Upper lobe of right lung (tissue), 1 donor: ENCODE data around the gene AP1S1. TPM values are rescaled to one million over a fixed set of nuclear protein-coding genes. Genes with fewer than 3 reads are reported as not detected.
"Not testable (repeated sequence)": the region's sequence is repeated elsewhere in the genome, so short reads cannot be mapped to it uniquely, and the experiment has no call there.

Source experiments
- ATAC-seq: fragments of 200-7000 bp; cut with Tn5 transposase; one replicate; pipeline ENCODE4 v1.9.1; 2020; ENCODE audit warnings: mild to moderate bottlenecking, moderate library complexity
- DNase-seq: peaks from one replicate; pipeline ENCODE4 v3.0.0-alpha.2; 2020
- H3K27ac ChIP-seq: fragments of 200-600 bp; one replicate; pipeline ENCODE4 v1.8.0; 2022
- H3K27me3 ChIP-seq: fragments of 200-600 bp; one replicate; pipeline ENCODE4 v1.8.0; 2022; ENCODE audit warnings: mild to moderate bottlenecking
- H3K36me3 ChIP-seq: fragments of 200-600 bp; one replicate; pipeline ENCODE4 v1.8.0; 2022
- H3K4me1 ChIP-seq: fragments of 200-600 bp; one replicate; pipeline ENCODE4 v1.8.0; 2022
- H3K4me3 ChIP-seq: fragments of 200-600 bp; one replicate; pipeline ENCODE4 v1.8.0; 2022; ENCODE audit warnings: mild to moderate bottlenecking
- H3K9me3 ChIP-seq: fragments of 200-600 bp; one replicate; pipeline ENCODE4 v1.8.0; 2022
- CTCF ChIP-seq: fragments of 200-600 bp; IDR thresholded peaks from one replicate; pipeline ENCODE4 v1.8.0; 2022; ENCODE audit warnings: antibody characterized with exemption
- intact Hi-C: fragments of 100-400 bp; cut with DNase I; formaldehyde crosslinking; loops from one replicate; pipeline ENCODE4 v1.11.0; 2022
- total RNA-seq: library from RNA; stranded (reverse); fragmentation: NEBNext Ultra II Directional; extraction: Animal tissue kit (Norgen Biotek cat#: 25700); gene quantifications from one replicate; pipeline ENCODE4 v1.2.1, GENCODE V29; 2021
- donor health status: DM: no; HTN: yes; CAD: no; lungs with severe emphysema.

The AP1S1 gene
- total RNA-seq, 1 donor from 2014 or later: 24.0 TPM

- DNase-seq (peak; percentile 86), ATAC-seq (peak; percentile 88)
- TF ChIP-seq CTCF: peak; percentile 30
- H3K36me3 ChIP-seq: no peaks in the 10 kb centered on the region
- H3K4me3 ChIP-seq: peak within 1 kb of the TSS; percentile 31
- peaks cover 4% of the 10 kb centered on the region for H3K27me3 ChIP-seq
- intact Hi-C loops: no loop called here
- peak within 1 kb of the TSS; percentile 81 for H3K27ac ChIP-seq
- peaks cover 47% of the 10 kb centered on the region for H3K4me1 ChIP-seq
- H3K9me3 ChIP-seq: no peaks in the 10 kb centered on the region
Measured at GRCh38 chr7:101126651-101127459, 27.4 kb upstream of the AP1S1 start, which contains the start of gene SERPINE1. TSS of gene SERPINE1 (plus strand) at chr7:101127104. CDS start at chr7:101128394, 1,290 bp downstream.

GRCh38 chr7:101127460-101128039 is 26.7 kb upstream of the AP1S1 start:
- intact Hi-C loops: no loop called here
- DNase-seq: no peak
- peaks cover 40% of the 10 kb centered on the region for H3K4me1 ChIP-seq

GRCh38 chr7:101128040-101128834 is 26.0 kb upstream of the AP1S1 start:
- Histone ChIP-seq H3K27ac (no peak overlapping the region), H3K9me3 (no peaks in the 10 kb centered on the region), H3K27me3 (peaks cover 4% of the 10 kb centered on the region), H3K4me3 (no peak overlapping the region), H3K36me3 (no peaks in the 10 kb centered on the region), H3K4me1 (peaks cover 33% of the 10 kb centered on the region)
- ATAC-seq: no peak
- intact Hi-C loops: no loop called here
- TF ChIP-seq CTCF: no peak
- no peak for DNase-seq

More at GRCh38 chr7:101127460-101128039, 26.7 kb upstream of the AP1S1 start:
- H3K27ac ChIP-seq: peak overlapping the region; percentile 81
- H3K27me3 ChIP-seq: peaks cover 4% of the 10 kb centered on the region
- H3K36me3 ChIP-seq: no peaks in the 10 kb centered on the region
- no peaks in the 10 kb centered on the region for H3K9me3 ChIP-seq
- peak overlapping the region; percentile 31 for H3K4me3 ChIP-seq
- no peak for ATAC-seq
- no peak for TF ChIP-seq CTCF

- intact Hi-C loops: no loop called here
- Histone ChIP-seq H3K4me3 (no peak overlapping the region), H3K4me1 (peaks cover 26% of the 10 kb centered on the region), H3K36me3 (no peaks in the 10 kb centered on the region), H3K27me3 (peaks cover 4% of the 10 kb centered on the region), H3K27ac (no peak overlapping the region), H3K9me3 (no peaks in the 10 kb centered on the region)
- ATAC-seq (no peak), DNase-seq (no peak)
- no peak for TF ChIP-seq CTCF
Measured at GRCh38 chr7:101129603-101130117, 24.6 kb upstream of the AP1S1 start.

- H3K4me1 ChIP-seq, H3K9me3 ChIP-seq, H3K4me3 ChIP-seq, H3K36me3 ChIP-seq, H3K27ac ChIP-seq, ATAC-seq, H3K27me3 ChIP-seq, DNase-seq, intact Hi-C loops: not testable (repeated sequence)
Measured at GRCh38 chr7:101132626-101133600, 21.4 kb upstream of the AP1S1 start.
